ENCODE measurements around the gene HOXC10. TPM values are rescaled to one million over a fixed set of nuclear protein-coding genes. Genes with fewer than 3 reads are reported as not detected.

HOXC10 gene
- total RNA-seq, 1 donor from 2014 or later, result not detected

GRCh38 chr12:53976823-53977595, 7.9 kb upstream of the HOXC10 start:
- DNase-seq (ENCODE audit: low read depth, low spot score), result no peak

- no peak for DNase-seq (ENCODE audit: low read depth, low spot score)
Observed at GRCh38 chr12:53977596-53978445, 7.1 kb upstream of the HOXC10 start.

GRCh38 chr12:53978477-53979356, 6.2 kb upstream of the HOXC10 start:
- no peak for DNase-seq (ENCODE audit: low read depth, low spot score)

- no peak for DNase-seq (ENCODE audit: low read depth, low spot score)
Observed at GRCh38 chr12:53980104-53980801, 4.7 kb upstream of the HOXC10 start.

- DNase-seq (ENCODE audit: low read depth, low spot score), result no peak
Observed at GRCh38 chr12:53980802-53981496, 4.0 kb upstream of the HOXC10 start.

GRCh38 chr12:53981634-53982565, 3.0 kb upstream of the HOXC10 start:
- no peak for DNase-seq (ENCODE audit: low read depth, low spot score)

GRCh38 chr12:53982648-53983567, 2.0 kb upstream of the HOXC10 start:
- no peak for DNase-seq (ENCODE audit: low read depth, low spot score)

- DNase-seq (ENCODE audit: low read depth, low spot score), result no peak
Observed at GRCh38 chr12:53983568-53983949, 1.4 kb upstream of the HOXC10 start.

- DNase-seq (ENCODE audit: low read depth, low spot score), result no peak
Observed at GRCh38 chr12:53983950-53984572, 885 bp upstream of the HOXC10 start.

GRCh38 chr12:53985692-53985993, 697 bp downstream of the HOXC10 start:
- no peak for DNase-seq (ENCODE audit: low read depth, low spot score)

GRCh38 chr12:53985994-53986685, 1.2 kb downstream of the HOXC10 start:
- DNase-seq (ENCODE audit: low read depth, low spot score), result no peak

- no peak for DNase-seq (ENCODE audit: low read depth, low spot score)
Observed at GRCh38 chr12:53986686-53987483, 1.9 kb downstream of the HOXC10 start.

GRCh38 chr12:53987787-53988230, 2.9 kb downstream of the HOXC10 start:
- no peak for DNase-seq (ENCODE audit: low read depth, low spot score)

GRCh38 chr12:53988541-53989226, 3.7 kb downstream of the HOXC10 start:
- no peak for DNase-seq (ENCODE audit: low read depth, low spot score)

- DNase-seq (ENCODE audit: low read depth, low spot score), result no peak
Observed at GRCh38 chr12:53989227-53990113, 4.5 kb downstream of the HOXC10 start.
